ENCODE measurements around the gene CCDC146.
"Not testable (repeated sequence)": the region's sequence is repeated elsewhere in the genome, so short reads cannot be mapped to it uniquely, and the experiment has no call there.

DNA sequence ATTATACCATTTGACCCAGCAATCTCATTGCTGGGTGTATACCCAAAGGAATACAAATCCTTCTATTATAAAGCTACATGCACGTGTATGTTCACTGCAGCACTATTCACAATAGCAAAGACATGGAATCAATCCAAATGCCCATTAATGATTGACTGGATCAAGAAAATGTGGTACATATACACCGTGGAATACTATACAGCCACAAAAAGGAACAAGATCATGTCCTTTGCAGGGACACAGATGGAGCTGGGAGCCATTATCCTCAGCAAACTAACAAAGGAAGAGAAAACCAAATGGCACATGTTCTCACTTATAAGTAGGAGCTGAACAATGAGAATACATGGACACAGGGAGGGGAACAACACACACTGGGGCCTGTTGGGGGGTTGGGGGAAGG is 211.6 kb downstream of the CCDC146 start:
- TF ChIP-seq POLR2AphosphoS5 (IDR thresholded peaks at IDR 0.05; ENCODE audit: borderline replicate concordance, low read depth, low read length); EZH2 (IDR thresholded peaks at IDR 0.05); FOXP2 (optimal IDR thresholded peaks at IDR 0.05; ENCODE audit: control extremely low read depth, extremely low read length, insufficient read depth): not testable (repeated sequence)

Measured in SK-N-MC (cell line).